NCI-H345 treated with DMSO at 0.1 percent for 48 hours (cell line): Measurements from ENCODE around the gene METTL22.

ENCODE experiments used
- DNase-seq: peaks from one replicate; lab custom pipeline; 2025; ENCODE audit not compliant: unreplicated experiment; lab: John Stamatoyannopoulos, UW

METTL22 gene

DNA sequence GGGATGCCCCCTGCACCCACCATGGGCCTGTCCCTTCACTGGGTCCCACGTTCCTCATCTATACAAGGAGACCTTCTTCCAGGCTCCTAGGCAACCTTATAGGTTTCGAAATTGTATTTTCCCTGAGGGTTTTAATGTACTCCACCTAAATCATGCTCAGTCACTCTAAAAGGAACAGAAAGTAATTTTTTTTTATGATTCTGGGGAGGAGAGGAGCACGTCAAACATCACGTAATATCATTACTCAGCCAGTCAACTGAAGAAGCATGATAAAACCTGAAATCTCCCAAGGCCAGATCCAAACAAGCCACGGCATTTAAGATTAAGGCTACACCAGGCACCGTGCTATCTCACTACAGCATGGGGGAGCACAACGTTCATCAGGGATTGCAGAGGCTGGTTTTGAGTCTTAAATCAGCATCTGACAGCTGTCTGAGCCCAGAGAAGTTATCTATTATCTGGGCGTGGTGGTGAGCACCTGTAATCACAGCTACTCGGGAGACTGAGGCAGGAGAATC, 27.3 kb upstream of the METTL22 start:
- no peak for DNase-seq

DNA sequence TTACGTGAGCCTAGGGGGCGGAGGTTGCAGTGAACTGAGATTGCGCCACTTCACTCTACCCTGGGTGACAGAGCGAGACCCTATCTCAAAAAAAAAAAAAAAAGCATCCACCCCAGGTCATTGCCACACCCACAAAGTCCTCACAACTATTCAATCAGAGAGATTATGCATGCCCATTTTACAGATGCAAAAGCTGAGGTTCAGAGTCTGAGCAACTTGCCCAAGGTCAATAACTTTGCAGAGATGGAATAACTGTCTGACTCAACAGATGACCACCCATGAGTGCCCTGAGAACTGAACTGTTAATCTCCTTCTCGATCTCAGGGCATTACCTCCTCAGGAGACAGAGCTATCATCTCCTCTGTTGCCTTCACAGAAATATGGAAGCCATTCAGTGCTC, 25.7 kb upstream of the METTL22 start:
- no peak for DNase-seq

DNA sequence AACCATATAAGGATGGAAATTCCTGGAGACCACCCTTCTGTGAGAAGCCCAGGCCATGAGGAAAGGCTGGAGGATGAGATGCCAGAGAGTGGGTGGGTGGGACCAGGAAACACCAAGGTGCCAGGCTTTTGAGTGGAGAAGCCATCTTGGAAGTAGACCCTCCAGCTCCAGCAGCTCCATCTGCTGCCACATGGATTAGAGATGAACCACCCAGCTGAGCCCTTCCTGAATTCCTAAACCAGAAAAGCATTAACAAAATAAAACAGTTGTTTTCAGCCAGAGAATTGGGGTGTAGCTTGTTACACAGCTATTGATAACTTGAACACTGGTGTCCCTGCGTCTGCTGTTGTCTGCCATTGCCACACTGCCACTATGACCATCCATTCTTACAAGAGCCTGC, 24.9 kb upstream of the METTL22 start:
- no peak for DNase-seq

DNA sequence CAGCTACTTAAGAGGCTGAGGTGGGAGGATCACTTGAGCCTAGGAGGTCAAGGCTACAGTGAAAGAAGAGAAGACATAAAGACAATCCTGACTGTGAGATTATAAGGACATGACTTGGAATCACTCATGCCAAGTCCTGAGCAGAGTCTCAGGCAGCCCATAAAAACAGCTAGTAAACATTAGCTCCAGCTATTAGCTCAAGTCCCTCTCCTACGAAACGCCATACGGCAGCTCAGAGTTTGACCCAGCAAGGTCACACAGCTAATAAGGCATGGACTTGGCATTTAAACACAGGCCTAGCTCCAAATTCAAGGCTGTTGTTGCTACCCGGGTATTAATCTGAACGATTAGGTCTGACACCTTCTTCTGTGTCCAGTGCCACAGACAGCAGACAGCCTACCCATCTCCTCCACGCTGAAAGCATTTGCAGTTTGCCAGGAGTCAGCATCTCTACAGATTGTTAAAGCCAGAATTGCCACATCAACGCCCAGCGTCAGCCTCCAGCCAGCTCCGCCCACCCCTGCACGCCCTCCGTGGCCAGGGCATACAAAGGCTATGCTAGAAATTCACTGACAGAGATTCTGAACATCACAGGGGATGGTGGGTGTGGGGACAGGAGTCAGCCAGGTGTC, 21.2 kb upstream of the METTL22 start:
- no peak for DNase-seq

DNA sequence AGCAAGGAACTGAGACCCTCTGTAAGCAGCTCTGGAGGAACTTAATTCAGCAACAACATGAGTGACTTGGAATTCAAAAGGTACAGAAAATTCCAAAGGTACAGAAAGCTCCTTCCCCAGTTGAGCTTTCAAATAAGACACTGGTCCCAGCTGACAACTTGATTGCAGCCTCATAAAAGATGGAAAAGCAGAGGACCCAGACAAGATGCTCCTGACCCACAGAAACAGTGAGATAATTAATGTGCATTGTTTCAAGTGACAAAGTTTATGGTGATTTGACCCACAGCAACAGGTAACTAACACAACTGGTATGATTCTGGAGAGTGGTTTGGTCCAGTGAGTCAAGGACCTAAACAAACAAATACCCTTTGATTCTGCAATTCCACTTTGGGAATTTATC, 15.9 kb upstream of the METTL22 start:
- no peak for DNase-seq

DNA sequence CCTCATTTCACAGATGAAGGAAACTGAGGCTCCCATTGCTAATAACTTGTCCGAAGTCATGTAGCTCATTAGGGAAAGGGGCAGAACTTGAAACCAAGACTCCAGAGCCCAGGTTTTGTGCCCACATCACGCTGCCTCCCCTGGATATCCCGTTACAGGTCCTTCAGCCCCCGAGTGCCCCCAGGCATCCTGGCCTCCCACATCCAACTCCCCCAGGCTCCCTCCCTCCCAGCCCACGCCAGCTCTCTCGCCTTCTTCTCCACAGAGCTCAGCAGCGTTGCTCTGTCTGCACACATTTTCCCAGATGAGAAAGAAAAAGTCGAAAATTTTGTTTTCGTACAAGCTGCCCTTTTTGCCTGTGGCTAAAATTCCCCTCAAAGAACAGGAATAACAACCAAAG, 14.3 kb upstream of the METTL22 start:
- DNase-seq = no peak

DNA sequence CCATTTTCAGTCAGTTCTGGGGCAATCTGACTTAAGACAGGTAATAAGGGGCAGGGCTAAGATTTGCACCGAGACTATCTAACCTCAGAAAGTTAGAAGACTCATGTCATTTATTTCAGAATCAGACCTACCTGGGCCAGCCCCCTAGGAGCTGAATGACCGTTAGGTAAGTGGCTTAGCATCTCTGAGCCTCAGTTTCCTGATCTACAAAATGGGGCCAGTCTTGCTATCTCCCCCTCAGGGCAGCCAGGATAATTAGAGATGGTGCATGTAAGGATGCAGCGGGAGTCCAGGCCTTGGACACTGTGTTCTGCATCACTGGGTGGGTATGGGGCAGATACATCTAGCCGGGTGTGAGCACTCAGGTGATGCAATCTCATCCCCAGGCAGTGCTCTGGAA, 10.4 kb upstream of the METTL22 start:
- DNase-seq = no peak

DNA sequence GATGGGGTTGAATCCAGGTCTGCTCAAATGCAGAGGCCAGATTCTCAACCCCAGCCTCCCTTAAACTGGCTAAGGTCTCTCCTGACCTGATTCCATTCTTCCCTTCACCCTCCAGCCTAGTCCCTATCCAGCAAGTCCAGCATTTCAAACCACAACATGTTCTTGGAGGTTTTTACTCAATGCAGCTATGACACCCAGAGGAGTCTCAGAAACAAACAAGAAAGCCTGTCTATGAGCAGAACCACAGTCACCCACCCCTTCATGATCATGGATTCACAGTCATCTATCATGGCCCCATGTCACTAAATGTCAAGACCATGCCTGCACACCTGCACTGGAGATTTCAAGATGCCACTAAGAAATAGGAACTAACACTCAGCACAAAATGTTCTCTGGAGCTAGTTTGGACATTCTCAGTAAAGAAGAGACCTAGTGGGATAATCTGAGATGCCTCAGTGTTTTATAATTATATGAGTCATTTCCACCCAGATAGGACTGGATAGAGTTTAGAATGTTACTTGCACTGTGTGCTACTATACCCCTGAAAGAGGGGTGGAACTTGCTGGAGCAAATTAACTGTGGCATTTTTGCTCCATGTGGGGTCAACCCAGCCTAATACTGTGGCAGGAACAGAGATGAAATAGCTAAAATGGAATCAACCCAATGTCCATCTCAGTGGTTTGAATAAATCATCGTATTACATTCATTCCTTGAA, 9.5 kb upstream of the METTL22 start:
- no peak for DNase-seq

DNA sequence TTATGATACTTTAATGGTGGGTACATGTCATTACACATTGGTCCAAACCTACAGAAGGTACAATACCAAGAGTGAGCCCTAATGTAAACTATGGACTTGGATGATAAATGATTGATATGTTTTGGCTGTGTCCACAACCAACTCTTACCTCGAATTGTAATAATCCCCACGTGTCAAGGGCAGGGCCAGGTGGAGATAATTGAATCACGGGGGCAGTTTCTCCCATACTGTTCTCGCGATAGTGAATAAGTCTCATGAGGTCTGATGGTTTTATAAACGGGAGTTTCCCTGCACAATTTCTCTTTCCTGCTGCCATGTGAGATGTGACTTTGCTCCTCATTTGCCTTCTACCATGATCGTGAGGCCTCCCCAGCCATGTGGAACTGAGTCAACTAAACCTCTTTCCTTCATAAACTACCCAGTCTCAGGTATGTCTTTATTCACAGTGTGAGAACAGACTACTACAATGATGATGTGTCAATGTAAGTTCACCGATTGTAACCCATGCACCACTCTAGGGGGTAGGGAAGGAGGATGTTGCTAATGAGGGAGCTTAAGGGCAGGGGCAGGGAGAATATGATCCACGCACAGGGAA, 7.0 kb upstream of the METTL22 start:
- no peak for DNase-seq

DNA sequence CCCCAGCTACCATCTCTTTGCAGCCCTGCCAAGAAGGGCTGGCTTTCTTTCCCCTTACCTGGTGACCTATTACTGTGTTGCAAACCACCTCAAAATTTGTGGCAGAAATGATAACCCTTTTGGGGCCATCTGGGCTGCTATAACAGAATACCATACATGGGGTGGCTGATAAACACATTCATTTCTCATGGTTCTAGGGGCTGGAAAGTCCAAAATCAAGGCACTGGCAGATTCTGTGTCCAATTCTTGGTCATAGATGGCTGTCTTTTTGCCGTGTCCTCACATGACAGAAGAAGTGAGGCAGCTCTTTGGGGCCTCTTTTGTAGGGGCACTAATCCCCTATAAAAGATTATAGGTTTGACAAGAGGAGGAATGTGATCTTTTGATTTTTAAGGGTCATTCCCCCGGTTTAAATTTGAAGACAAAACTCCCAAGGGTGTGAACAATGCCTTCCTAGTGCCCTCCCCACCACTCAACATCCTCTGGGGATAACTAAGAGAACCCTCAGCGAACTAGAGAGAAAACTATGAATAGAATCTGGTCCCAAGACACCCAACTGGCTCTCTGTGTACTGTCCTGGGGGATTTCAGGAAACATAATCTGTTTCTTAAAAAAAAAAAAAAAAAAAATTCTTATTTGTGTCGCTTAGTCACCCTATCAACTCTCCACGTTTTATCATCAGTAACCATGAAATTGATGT, 1.7 kb upstream of the METTL22 start:
- DNase-seq = no peak

DNA sequence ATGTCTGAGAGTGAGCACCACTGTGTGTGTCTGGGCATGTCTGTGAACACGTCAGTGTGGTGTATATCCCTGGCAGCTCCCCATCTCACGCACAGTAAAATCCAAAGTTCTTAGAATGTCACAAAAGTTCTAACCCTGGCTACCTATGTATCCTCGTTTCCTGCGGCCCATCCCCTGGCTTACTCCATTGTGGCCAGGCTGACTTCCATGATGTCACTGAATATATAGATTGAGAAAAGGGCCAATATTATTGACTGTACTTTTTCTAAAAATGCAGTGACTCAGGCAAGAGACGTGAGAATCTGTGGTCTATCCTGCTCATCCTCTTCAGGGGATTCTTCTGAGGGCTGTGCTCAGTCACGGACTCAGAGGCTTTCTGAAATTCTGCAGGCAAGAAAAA, 963 bp upstream of the METTL22 start:
- no peak for DNase-seq

DNA sequence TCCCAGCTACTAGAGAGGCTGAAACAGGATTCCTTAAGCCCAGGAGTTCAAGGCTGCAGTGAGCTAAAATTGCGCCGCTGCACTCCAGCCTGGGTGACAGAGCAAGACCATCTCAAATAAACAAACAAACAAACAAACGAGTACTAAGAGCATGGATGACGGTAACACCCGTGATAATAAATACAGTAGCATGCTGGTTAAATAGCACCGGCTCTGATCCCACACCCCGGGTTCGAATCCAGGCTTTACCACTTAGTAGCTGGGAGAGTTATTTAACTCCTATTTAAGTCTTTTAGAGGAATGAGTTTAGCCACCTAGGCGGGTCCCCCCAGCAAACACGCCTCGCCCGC, 301 bp upstream of the METTL22 start:
- no peak for DNase-seq

DNA sequence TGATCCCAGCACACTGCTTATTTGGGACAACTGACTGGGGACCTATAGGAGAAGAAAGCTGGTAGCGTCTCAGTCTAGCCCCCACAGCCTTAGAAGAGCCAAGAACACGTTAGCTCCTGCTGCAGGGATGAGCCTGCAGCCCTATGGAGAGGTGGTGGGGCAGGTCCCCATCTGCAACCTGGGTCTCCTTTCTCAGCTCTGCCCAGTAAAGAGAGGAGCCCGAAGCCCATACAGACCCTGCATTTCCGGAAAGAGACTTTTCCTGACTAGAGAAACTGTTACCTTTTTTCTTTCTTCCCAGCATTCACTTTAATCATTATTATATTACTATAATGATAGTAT, 788 bp downstream of the METTL22 start:
- DNase-seq = no peak

DNA sequence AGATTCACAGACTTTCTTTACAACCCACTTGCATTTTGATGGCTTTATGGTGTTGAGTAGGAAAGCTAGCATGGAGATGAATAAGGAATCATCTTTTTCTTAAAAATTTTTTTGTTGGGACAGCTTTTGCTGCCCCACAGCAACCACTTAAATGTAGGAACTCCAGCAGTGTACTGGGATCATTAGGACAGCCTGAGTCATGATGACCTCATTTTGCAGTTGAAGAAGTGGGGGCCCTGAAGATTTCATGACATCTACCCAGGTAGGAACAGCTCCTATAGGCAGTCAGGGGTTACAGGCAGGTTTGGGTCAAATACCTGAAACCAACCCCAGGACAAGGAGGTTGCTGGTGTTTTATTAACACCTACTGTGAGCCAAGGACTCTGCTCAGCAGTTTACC, 2.1 kb downstream of the METTL22 start:
- DNase-seq = no peak

DNA sequence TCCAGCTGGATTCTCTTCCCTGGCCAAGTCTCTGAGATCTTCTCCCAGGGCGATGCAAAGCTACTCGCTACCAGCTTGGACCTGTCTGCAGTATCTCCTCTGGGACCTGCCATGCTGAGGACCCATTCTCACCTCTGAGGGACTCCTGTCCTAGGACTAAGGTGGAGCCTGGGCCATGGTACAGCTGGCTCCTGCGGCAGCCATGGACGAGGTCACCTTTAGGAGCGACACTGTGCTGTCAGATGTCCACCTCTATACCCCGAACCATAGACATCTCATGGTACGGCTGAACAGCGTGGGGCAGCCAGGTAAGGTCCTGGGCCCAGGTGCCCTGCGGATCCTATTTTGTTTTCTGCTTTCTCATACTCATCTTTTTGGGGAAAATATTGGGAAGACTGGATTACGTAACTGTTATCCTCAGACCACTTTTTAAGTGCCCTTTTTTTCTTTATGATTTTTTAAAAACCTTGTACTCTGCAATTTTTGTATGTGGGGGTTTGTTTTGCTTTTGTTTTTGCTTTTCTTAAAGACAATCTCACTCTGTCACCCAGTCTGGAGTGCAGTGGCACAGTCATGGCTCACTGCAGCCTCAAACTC, 4.1 kb downstream of the METTL22 start:
- DNase-seq = no peak

DNA sequence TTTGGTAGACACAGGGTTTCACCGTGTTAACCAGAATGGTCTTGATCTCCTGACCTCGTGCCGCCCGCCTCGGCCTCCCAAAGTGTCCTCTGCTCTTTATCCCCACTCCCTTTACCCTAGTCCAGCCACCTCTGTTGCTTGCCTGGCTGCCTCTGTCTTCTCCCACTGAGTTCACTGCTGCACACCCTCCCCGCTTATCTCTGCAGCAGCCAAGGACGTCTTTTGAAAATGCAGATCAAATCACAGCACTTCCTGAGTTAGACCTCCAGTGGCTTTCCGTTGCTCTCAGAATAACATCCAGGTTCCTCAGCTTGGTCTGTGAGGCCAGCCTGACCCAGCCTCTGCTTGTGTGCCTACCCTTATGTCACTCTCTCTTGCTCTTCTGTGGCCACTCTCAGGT, 5.4 kb downstream of the METTL22 start:
- no peak for DNase-seq

DNA sequence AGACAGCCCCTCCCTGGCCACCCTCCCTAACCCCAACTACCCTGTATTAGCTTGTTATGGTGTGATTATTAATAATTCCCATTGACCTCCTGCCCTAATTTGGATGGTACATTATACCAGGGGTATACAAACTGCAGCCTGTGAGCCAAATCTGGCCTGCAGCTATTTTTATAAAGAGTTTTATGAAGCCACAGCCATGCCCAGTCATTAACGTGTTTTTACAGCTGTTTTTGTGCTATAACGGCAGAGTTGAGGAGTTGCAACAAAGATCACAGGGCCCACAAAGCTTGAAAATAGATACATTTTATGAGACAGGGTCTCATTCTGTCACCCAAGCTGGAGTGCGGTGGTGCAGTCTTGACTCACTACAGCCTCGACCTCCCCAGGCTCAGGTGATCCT, 6.0 kb downstream of the METTL22 start:
- DNase-seq = no peak

DNA sequence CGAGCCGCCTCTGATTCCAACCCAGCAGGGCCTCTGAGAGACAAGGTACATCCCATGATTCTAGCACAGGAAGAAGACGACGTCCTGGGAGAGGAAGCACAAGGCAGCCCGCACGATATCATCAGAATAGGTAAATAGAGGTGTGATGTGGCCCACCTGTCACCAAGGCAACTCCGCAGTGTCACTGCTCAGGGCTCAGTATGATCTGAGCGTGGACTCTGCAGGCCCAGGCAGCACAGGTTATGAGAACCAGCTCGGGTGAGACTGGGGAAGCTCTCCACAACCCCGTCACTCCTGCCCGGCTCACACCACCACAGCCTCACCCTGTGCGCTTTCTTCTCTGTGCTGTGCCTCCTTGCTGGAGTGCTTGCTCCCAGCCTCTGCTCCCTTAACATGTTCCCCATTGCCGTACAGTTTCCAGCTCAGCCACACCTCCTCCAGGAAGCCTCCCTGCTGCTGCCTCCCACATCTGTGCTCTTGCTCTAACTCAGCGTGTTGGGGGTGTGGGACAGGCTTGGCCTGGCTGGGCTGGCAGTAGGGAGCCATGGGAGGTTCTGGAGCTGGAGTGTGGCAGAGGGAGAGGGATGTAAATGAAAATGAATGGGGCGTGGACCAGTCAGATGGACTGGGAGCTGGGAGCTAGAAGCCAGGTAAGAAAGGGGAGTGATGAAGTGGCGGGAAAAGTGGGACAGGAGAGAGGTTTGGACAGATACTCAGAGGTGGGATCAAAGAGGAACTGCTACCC, 7.7 kb downstream of the METTL22 start:
- DNase-seq = no peak

DNA sequence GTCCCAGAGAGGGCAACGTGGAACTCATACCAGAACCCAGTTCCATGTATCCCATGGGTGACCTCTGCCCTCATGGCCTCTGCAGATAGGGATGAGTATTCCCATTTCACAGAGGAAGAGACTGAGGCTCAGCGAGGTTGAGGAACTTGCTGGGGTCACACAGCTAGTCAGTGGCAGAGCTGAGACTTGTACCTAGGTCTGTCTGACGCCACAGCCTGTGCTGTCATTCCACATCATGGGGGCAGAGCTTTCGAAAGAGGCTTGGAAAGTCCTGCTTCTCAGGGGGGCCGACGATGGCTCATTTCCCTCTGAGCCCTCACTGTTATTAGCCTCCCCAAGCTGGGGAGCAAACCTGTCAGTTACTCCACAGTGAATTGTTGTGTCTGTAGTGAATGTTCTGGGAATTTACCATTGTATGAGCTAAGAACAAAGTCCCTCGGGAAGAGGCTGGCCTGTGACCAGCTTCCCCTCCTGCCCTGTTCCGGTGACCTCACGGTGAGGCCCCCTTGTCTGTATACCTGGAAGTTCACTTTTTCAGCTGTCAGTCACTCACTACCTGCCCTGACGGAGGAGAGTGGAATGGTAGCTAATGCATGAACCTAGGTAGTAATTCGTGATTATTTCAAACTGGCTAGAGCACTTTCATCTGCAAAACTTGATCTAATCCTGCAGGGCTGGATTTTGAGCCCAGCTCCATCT, 8.9 kb downstream of the METTL22 start:
- no peak for DNase-seq

DNA sequence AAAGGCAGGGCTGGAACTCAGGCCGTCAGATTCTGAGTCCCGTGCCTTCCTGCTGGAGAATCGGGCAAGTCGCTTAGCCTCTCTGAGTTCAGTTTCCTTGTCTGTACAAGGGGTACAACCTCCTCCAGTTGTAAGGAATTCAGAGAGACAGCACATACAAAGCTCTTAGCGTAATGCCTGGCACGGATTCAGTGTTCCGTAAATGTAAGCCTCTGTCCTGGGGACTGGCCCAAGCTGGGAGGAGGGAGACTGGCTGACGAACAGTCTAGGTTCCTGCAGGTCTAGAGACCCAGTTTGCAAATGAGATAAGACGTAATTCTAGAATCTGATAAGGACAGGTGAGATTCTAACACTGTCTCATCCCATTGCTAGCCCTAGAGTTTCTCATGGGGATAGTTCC, 9.9 kb downstream of the METTL22 start:
- no peak for DNase-seq
